Measurements from ENCODE around the gene PXDN. TPM values are rescaled to one million over a fixed set of nuclear protein-coding genes. Genes with fewer than 3 reads are reported as not detected.

PXDN gene, protein sequence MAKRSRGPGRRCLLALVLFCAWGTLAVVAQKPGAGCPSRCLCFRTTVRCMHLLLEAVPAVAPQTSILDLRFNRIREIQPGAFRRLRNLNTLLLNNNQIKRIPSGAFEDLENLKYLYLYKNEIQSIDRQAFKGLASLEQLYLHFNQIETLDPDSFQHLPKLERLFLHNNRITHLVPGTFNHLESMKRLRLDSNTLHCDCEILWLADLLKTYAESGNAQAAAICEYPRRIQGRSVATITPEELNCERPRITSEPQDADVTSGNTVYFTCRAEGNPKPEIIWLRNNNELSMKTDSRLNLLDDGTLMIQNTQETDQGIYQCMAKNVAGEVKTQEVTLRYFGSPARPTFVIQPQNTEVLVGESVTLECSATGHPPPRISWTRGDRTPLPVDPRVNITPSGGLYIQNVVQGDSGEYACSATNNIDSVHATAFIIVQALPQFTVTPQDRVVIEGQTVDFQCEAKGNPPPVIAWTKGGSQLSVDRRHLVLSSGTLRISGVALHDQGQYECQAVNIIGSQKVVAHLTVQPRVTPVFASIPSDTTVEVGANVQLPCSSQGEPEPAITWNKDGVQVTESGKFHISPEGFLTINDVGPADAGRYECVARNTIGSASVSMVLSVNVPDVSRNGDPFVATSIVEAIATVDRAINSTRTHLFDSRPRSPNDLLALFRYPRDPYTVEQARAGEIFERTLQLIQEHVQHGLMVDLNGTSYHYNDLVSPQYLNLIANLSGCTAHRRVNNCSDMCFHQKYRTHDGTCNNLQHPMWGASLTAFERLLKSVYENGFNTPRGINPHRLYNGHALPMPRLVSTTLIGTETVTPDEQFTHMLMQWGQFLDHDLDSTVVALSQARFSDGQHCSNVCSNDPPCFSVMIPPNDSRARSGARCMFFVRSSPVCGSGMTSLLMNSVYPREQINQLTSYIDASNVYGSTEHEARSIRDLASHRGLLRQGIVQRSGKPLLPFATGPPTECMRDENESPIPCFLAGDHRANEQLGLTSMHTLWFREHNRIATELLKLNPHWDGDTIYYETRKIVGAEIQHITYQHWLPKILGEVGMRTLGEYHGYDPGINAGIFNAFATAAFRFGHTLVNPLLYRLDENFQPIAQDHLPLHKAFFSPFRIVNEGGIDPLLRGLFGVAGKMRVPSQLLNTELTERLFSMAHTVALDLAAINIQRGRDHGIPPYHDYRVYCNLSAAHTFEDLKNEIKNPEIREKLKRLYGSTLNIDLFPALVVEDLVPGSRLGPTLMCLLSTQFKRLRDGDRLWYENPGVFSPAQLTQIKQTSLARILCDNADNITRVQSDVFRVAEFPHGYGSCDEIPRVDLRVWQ (N-terminal part only)
- total RNA-seq (2022) (0.12 and 0.25 TPM in 2 replicates), Bru-seq, nascent RNA (percentile 11 among the genes with signal in this experiment), BruChase-seq, experiment 1, labeled RNA remaining after a 2-hour chase (percentile 7 among the genes with signal in this experiment), BruChase-seq, experiment 2, labeled RNA remaining after a 6-hour chase (percentile 6 among the genes with signal in this experiment)
- long read RNA-seq: 0 reads

DNA sequence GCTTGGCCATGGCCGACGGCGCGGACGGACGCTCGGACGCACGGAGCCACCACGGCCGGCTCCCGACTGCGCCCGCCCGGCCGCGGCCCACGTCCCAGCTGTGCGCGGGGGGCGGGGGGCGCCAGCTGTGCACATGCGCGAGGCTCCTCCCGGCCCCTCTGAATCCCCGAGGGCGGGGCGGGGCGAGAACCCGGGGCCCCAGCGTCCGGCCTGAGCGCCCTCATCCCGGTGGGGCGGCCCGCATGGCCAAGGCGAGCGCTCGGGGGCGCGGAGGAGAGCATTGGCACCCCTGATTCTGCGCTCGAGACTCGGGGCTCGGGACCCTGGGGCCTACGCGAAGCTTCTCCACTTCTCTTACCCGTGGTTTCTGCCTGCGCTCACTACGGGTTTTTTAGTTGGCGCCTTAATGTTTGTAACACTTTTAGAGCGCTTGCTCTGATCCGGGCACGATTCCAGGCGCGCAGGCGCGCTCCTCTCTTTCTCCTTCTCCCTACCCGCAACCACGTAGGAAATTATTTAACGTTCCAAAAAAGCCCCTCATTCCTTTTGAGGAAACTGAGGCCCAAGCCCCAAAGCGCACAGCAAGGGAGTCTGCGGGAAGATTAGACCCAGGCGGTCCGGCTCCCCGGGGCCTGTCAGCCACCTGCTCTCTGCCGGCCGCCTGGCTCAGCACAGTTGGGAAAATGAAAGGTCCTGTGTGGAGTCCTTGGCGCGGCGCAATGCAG, at the start of gene PXDN:
Gene PXDN (minus strand): TSS at position 70 of the 725 bp plus-strand sequence. CDS start 60 bp downstream, at position 10.
- Mint-ChIP-seq H3K27ac (ENCODE audit: unreplicated experiment) (no peak within 1 kb of the TSS), H3K36me3 (ENCODE audit: insufficient read depth, unreplicated experiment) (no peaks in the 10 kb centered on the region), H3K27me3 (ENCODE audit: insufficient read depth, unreplicated experiment) (peaks cover 6% of the 10 kb centered on the region), H3K4me1 (ENCODE audit: low read depth, unreplicated experiment) (no peaks in the 10 kb centered on the region), H3K9me3 (ENCODE audit: unreplicated experiment) (no peaks in the 10 kb centered on the region), H3K4me3 (ENCODE audit: unreplicated experiment) (no peak within 1 kb of the TSS)
- Histone ChIP-seq H3K27me3 (replicated peaks; ENCODE audit: control insufficient read depth, insufficient read depth, low read length) (no peaks in the 10 kb centered on the region), H3K9me3 (peaks cover 4% of the 10 kb centered on the region; the same call in 1 of the 2 replicates), H3K36me3 (ENCODE audit: control insufficient read depth, insufficient read depth, low read length) (no peaks in the 10 kb centered on the region), H3K4me3 (ENCODE audit: low read depth, low read length) (no peak within 1 kb of the TSS), H3K4me1 (no peaks in the 10 kb centered on the region)
- TF ChIP-seq, protein P1, sequence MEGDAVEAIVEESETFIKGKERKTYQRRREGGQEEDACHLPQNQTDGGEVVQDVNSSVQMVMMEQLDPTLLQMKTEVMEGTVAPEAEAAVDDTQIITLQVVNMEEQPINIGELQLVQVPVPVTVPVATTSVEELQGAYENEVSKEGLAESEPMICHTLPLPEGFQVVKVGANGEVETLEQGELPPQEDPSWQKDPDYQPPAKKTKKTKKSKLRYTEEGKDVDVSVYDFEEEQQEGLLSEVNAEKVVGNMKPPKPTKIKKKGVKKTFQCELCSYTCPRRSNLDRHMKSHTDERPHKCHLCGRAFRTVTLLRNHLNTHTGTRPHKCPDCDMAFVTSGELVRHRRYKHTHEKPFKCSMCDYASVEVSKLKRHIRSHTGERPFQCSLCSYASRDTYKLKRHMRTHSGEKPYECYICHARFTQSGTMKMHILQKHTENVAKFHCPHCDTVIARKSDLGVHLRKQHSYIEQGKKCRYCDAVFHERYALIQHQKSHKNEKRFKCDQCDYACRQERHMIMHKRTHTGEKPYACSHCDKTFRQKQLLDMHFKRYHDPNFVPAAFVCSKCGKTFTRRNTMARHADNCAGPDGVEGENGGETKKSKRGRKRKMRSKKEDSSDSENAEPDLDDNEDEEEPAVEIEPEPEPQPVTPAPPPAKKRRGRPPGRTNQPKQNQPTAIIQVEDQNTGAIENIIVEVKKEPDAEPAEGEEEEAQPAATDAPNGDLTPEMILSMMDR (IDR thresholded peaks at IDR 0.05; ENCODE audit: insufficient read depth in 1 of 2, low read depth in 1 of 2, low read length in 1 of 2, severe bottlenecking in 1 of 2, unreplicated experiment in 1 of 2): no peak
- intact Hi-C loops (cut with micrococcal nuclease; ENCODE audit: unreplicated experiment): no loop called here
- CTCF ChIA-PET: no interaction called here
- BruUV-seq (replicated peaks): no TSS peak
- POLR2A ChIA-PET: no interaction called here
- no peak for DNase-seq

DNA sequence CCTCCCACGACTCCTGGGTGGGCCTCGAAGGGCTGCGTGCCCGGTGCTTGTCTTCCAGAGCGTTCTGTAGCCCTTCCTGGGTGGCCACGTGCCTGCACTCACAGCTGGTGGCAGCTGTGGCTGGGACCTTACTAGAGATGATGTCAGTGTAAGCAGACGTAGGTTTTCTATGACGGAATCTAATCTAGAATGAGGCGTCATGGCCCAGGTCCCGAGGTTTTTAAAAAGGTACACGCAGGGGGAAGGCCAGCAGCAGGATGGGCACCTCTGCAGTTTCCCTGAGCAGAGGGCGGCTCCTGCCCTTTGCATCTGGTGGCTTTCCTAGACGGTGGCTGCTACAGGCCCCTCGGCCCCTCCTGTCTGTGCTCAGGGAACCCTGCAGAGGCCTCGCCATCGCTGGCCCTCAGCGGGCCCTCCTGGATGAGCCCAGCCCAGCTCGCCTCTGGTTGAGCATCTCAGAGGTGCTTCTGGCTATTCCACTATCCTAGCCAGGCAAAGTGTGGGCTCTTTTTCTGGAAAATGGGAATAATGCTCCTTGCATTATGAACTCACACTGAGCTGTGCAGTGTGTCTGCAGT, 49.6 kb upstream of the PXDN start:
- TF ChIP-seq, protein P1 (IDR thresholded peaks at IDR 0.05; ENCODE audit: insufficient read depth in 1 of 2, low read depth in 1 of 2, low read length in 1 of 2, severe bottlenecking in 1 of 2, unreplicated experiment in 1 of 2): no peak
- H3K4me3 ChIP-seq (ENCODE audit: low read depth, low read length): no peak overlapping the region

More for the DNA sequence above, 49.6 kb upstream of the PXDN start:
- no peak overlapping the region for H3K4me3 Mint-ChIP-seq (ENCODE audit: unreplicated experiment)
- H3K27ac Mint-ChIP-seq (ENCODE audit: unreplicated experiment): no peak overlapping the region
- Histone ChIP-seq H3K9me3 (no peaks in the 10 kb centered on the region), H3K4me1 (no peaks in the 10 kb centered on the region), H3K36me3 (ENCODE audit: control insufficient read depth, insufficient read depth, low read length) (no peaks in the 10 kb centered on the region), H3K27me3 (replicated peaks; ENCODE audit: control insufficient read depth, insufficient read depth, low read length) (no peaks in the 10 kb centered on the region)
- intact Hi-C loops (cut with micrococcal nuclease; ENCODE audit: unreplicated experiment): no loop called here
- no peak for DNase-seq
- BruUV-seq (replicated peaks): no TSS peak
- H3K27me3 Mint-ChIP-seq (ENCODE audit: insufficient read depth, unreplicated experiment): no peaks in the 10 kb centered on the region
- no peaks in the 10 kb centered on the region for H3K9me3 Mint-ChIP-seq (ENCODE audit: unreplicated experiment)
- H3K36me3 Mint-ChIP-seq (ENCODE audit: insufficient read depth, unreplicated experiment): no peaks in the 10 kb centered on the region
- ChIA-PET POLR2A (no interaction called here), CTCF (no interaction called here)
- H3K4me1 Mint-ChIP-seq (ENCODE audit: low read depth, unreplicated experiment): no peaks in the 10 kb centered on the region
